ENCODE results near the gene FAM162A.
A peak's percentile ranks its signal among the peaks of the same experiment; 100 is the strongest.
"Not testable (repeated sequence)": the region's sequence is repeated elsewhere in the genome, so short reads cannot be mapped to it uniquely, and the experiment has no call there.

Gene FAM162A

GRCh38 chr3:122414391-122414790 lies 30.4 kb downstream of the FAM162A start:
- Histone ChIP-seq H3K4me3 (ENCODE audit: low read length) (no peak overlapping the region), H3K36me3 (ENCODE audit: insufficient read depth, low read length) (peaks cover 3% of the 10 kb centered on the region), H2AFZ (ENCODE audit: low read depth, low read length) (no peak overlapping the region), H3K4me1 (ENCODE audit: insufficient read depth, low read length) (peaks cover 18% of the 10 kb centered on the region), H3K9me3 (ENCODE audit: low read length) (no peaks in the 10 kb centered on the region), H3K27me3 (ENCODE audit: insufficient read depth, low read length) (no peaks in the 10 kb centered on the region)

- peaks cover 5% of the 10 kb centered on the region for H3K36me3 ChIP-seq (ENCODE audit: insufficient read depth, low read length)
- peaks cover 18% of the 10 kb centered on the region for H3K4me1 ChIP-seq (ENCODE audit: insufficient read depth, low read length)
- peak overlapping the region; percentile 39 for H2AFZ ChIP-seq (ENCODE audit: low read depth, low read length)
- no peaks in the 10 kb centered on the region for H3K9me3 ChIP-seq (ENCODE audit: low read length)
- H3K27me3 ChIP-seq (ENCODE audit: insufficient read depth, low read length): no peaks in the 10 kb centered on the region
- peak overlapping the region; percentile 70 for H3K4me3 ChIP-seq (ENCODE audit: low read length)
These were observed 31.2 kb downstream of the FAM162A start for GRCh38 chr3:122415104-122415744.

GRCh38 chr3:122415762-122416654 lies 32.0 kb downstream of the FAM162A start, which contains the start of gene WDR5B:
Gene WDR5B, minus strand, starts transcription at chr3:122416062. Its CDS starts 534 bp downstream, at chr3:122415528.
- Histone ChIP-seq H2AFZ (ENCODE audit: low read depth, low read length) (peak within 1 kb of the TSS; percentile 39), H3K27me3 (ENCODE audit: insufficient read depth, low read length) (no peaks in the 10 kb centered on the region), H3K4me3 (ENCODE audit: low read length) (peak within 1 kb of the TSS; percentile 70), H3K36me3 (ENCODE audit: insufficient read depth, low read length) (peaks cover 10% of the 10 kb centered on the region), H3K4me1 (ENCODE audit: insufficient read depth, low read length) (peaks cover 18% of the 10 kb centered on the region), H3K9me3 (ENCODE audit: low read length) (no peaks in the 10 kb centered on the region)

- Histone ChIP-seq H3K36me3 (ENCODE audit: insufficient read depth, low read length) (peaks cover 13% of the 10 kb centered on the region), H2AFZ (ENCODE audit: low read depth, low read length) (no peak overlapping the region), H3K9me3 (ENCODE audit: low read length) (no peaks in the 10 kb centered on the region), H3K27me3 (ENCODE audit: insufficient read depth, low read length) (no peaks in the 10 kb centered on the region), H3K4me1 (ENCODE audit: insufficient read depth, low read length) (peaks cover 18% of the 10 kb centered on the region), H3K4me3 (ENCODE audit: low read length) (peak overlapping the region; percentile 70)
These were observed 33.0 kb downstream of the FAM162A start for GRCh38 chr3:122416966-122417365.

- Histone ChIP-seq H3K4me1 (ENCODE audit: insufficient read depth, low read length) (peaks cover 7% of the 10 kb centered on the region), H3K9me3 (ENCODE audit: low read length) (no peaks in the 10 kb centered on the region), H3K36me3 (ENCODE audit: insufficient read depth, low read length) (peaks cover 43% of the 10 kb centered on the region), H3K4me3 (ENCODE audit: low read length) (no peak overlapping the region), H2AFZ (ENCODE audit: low read depth, low read length) (no peak overlapping the region), H3K27me3 (ENCODE audit: insufficient read depth, low read length) (no peaks in the 10 kb centered on the region)
These were observed 37.1 kb downstream of the FAM162A start for GRCh38 chr3:122421101-122421500.

GRCh38 chr3:122421836-122422235 lies 37.9 kb downstream of the FAM162A start:
- Histone ChIP-seq H3K36me3 (ENCODE audit: insufficient read depth, low read length) (peaks cover 50% of the 10 kb centered on the region), H3K27me3 (ENCODE audit: insufficient read depth, low read length) (no peaks in the 10 kb centered on the region), H3K4me1 (ENCODE audit: insufficient read depth, low read length) (peaks cover 5% of the 10 kb centered on the region), H3K9me3 (ENCODE audit: low read length) (no peaks in the 10 kb centered on the region), H2AFZ (ENCODE audit: low read depth, low read length) (no peak overlapping the region), H3K4me3 (ENCODE audit: low read length) (no peak overlapping the region)

- Histone ChIP-seq H3K27me3 (ENCODE audit: insufficient read depth, low read length) (no peaks in the 10 kb centered on the region), H3K36me3 (ENCODE audit: insufficient read depth, low read length) (peaks cover 70% of the 10 kb centered on the region), H3K4me1 (ENCODE audit: insufficient read depth, low read length) (no peaks in the 10 kb centered on the region), H3K4me3 (ENCODE audit: low read length) (no peak overlapping the region), H2AFZ (ENCODE audit: low read depth, low read length) (no peak overlapping the region), H3K9me3 (ENCODE audit: low read length) (no peaks in the 10 kb centered on the region)
These were observed 44.0 kb downstream of the FAM162A start for GRCh38 chr3:122427857-122428471.

- Histone ChIP-seq H2AFZ (ENCODE audit: low read depth, low read length) (no peak overlapping the region), H3K4me3 (ENCODE audit: low read length) (no peak overlapping the region), H3K9me3 (ENCODE audit: low read length) (no peaks in the 10 kb centered on the region), H3K27me3 (ENCODE audit: insufficient read depth, low read length) (no peaks in the 10 kb centered on the region), H3K4me1 (ENCODE audit: insufficient read depth, low read length) (no peaks in the 10 kb centered on the region), H3K36me3 (ENCODE audit: insufficient read depth, low read length) (peaks cover 76% of the 10 kb centered on the region)
These were observed 46.4 kb downstream of the FAM162A start for GRCh38 chr3:122430371-122430770.

GRCh38 chr3:122435950-122436349 lies 52.0 kb downstream of the FAM162A start:
- peaks cover 76% of the 10 kb centered on the region for H3K36me3 ChIP-seq (ENCODE audit: insufficient read depth, low read length)
- H3K4me1 ChIP-seq (ENCODE audit: insufficient read depth, low read length): no peaks in the 10 kb centered on the region
- no peak overlapping the region for H2AFZ ChIP-seq (ENCODE audit: low read depth, low read length)
- no peaks in the 10 kb centered on the region for H3K9me3 ChIP-seq (ENCODE audit: low read length)
- no peaks in the 10 kb centered on the region for H3K27me3 ChIP-seq (ENCODE audit: insufficient read depth, low read length)
- H3K4me3 ChIP-seq (ENCODE audit: low read length): no peak overlapping the region

GRCh38 chr3:122443090-122443489 lies 59.1 kb downstream of the FAM162A start:
- Histone ChIP-seq H2AFZ (ENCODE audit: low read depth, low read length) (no peak overlapping the region), H3K36me3 (ENCODE audit: insufficient read depth, low read length) (peaks cover 48% of the 10 kb centered on the region), H3K4me1 (ENCODE audit: insufficient read depth, low read length) (no peaks in the 10 kb centered on the region), H3K9me3 (ENCODE audit: low read length) (no peaks in the 10 kb centered on the region), H3K27me3 (ENCODE audit: insufficient read depth, low read length) (no peaks in the 10 kb centered on the region), H3K4me3 (ENCODE audit: low read length) (no peak overlapping the region)

GRCh38 chr3:122443762-122444490 lies 59.9 kb downstream of the FAM162A start:
- H3K4me3 ChIP-seq (ENCODE audit: low read length); H2AFZ ChIP-seq (ENCODE audit: low read depth, low read length); H3K9me3 ChIP-seq (ENCODE audit: low read length); H3K27me3 ChIP-seq (ENCODE audit: insufficient read depth, low read length); H3K4me1 ChIP-seq (ENCODE audit: insufficient read depth, low read length): not testable (repeated sequence)
- H3K36me3 ChIP-seq (ENCODE audit: insufficient read depth, low read length): peaks cover 48% of the 10 kb centered on the region

GRCh38 chr3:122444491-122444887 lies 60.5 kb downstream of the FAM162A start:
- not testable (repeated sequence) for H2AFZ ChIP-seq (ENCODE audit: low read depth, low read length); H3K4me1 ChIP-seq (ENCODE audit: insufficient read depth, low read length); H3K27me3 ChIP-seq (ENCODE audit: insufficient read depth, low read length); H3K9me3 ChIP-seq (ENCODE audit: low read length); H3K4me3 ChIP-seq (ENCODE audit: low read length)
- peaks cover 48% of the 10 kb centered on the region for H3K36me3 ChIP-seq (ENCODE audit: insufficient read depth, low read length)
